Measurements from ENCODE around the gene IL1RAPL2. TPM values are rescaled to one million over a fixed set of nuclear protein-coding genes. Genes with fewer than 3 reads are reported as not detected.
A peak's percentile ranks its signal among the peaks of the same experiment; 100 is the strongest.
"Not testable (repeated sequence)": the region's sequence is repeated elsewhere in the genome, so short reads cannot be mapped to it uniquely, and the experiment has no call there.

Gene IL1RAPL2
- total RNA-seq, result not detected

DNA sequence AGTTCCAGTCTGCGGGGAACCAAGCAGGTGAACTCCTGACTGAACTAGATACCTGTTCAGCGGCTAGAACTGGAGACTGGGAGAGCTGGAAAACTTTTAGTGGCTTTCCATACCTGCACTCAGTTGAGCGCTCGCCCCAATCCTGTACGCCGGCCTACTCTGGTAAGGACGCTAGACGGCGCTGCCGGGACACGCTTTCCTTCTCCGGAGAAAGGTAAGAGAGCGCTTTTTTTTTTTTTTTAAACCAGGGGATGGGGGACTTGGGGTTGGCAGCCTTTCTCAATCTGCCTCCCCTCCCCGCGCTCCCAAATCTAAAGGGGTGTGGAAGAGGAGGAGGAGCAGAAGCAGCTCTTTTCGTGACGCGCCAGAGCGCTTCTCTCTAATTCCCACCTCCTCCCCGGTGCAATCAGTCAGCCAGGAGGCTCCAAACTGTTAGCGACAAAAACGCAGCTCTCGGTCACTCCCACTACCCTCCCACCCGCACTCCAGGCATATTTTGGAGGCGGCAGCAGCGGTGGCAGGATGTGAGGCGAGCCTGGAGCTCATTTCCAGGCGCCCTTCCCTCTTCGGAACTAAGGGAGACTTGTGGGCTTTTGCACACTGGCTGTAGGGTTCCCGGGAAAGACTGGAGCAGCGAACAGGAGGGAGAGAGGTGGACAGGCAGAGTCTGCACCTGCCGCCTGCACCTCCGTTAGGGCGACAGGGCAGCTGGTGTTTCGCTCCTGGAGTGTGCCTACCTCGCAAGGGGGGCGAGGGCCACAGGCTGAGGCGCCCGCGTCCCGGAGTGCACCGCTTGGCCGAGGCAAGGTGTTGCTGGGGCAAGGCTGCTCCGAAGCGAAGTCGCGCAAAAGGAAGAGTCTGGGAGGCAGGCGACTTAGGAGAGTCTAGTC, at the start of gene IL1RAPL2:
Gene IL1RAPL2 (plus strand): TSS at position 409 of the 890 bp plus-strand sequence.
- Histone ChIP-seq H3K27ac (no peak within 1 kb of the TSS), H3K36me3 (no peaks in the 10 kb centered on the region), H3K9me3 (no peaks in the 10 kb centered on the region), H3K4me3 (no peak within 1 kb of the TSS), H3K4me1 (no peaks in the 10 kb centered on the region), H3K27me3 (peaks cover 5% of the 10 kb centered on the region)
- intact Hi-C loops (cut with DNase I), result no loop called here
- TF ChIP-seq, protein P1, sequence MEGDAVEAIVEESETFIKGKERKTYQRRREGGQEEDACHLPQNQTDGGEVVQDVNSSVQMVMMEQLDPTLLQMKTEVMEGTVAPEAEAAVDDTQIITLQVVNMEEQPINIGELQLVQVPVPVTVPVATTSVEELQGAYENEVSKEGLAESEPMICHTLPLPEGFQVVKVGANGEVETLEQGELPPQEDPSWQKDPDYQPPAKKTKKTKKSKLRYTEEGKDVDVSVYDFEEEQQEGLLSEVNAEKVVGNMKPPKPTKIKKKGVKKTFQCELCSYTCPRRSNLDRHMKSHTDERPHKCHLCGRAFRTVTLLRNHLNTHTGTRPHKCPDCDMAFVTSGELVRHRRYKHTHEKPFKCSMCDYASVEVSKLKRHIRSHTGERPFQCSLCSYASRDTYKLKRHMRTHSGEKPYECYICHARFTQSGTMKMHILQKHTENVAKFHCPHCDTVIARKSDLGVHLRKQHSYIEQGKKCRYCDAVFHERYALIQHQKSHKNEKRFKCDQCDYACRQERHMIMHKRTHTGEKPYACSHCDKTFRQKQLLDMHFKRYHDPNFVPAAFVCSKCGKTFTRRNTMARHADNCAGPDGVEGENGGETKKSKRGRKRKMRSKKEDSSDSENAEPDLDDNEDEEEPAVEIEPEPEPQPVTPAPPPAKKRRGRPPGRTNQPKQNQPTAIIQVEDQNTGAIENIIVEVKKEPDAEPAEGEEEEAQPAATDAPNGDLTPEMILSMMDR (IDR thresholded peaks at IDR 0.05), result peak in 1 of 3 experiments; percentile 8
- DNase-seq (ENCODE audit: low spot score in 2 of 2), result no peak

DNA sequence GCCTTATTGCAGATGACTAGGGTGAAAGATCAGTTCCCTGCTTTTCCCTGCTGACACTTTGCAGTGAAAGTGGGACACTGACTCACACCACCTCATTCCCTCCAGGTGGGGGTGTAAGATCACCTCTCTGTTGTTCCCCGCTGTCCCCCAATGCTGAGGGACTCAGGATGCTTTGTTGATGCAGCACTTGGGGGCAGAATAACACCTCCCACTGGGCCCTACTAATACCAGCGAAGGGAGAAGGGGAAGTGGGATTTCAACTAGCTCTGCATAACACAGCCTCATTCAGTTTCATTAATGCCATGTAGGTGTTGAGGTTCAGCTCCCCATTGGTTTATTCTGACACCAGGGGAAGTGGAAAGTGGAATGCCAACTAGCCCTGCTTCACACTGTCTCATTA, 43.6 kb upstream of the IL1RAPL2 start:
- TF ChIP-seq, protein P1 (IDR thresholded peaks at IDR 0.05), result no peak
- Histone ChIP-seq H3K9me3 (peaks cover 0 to 4% of the 10 kb centered on the region in 2 donors), H3K27ac (no peak overlapping the region), H3K4me3 (no peak overlapping the region), H3K4me1 (no peaks in the 10 kb centered on the region), H3K27me3 (no peaks in the 10 kb centered on the region), H3K36me3 (no peaks in the 10 kb centered on the region)
- DNase-seq (ENCODE audit: low spot score in 2 of 2), result no peak
- intact Hi-C loops (cut with DNase I), result no loop called here

DNA sequence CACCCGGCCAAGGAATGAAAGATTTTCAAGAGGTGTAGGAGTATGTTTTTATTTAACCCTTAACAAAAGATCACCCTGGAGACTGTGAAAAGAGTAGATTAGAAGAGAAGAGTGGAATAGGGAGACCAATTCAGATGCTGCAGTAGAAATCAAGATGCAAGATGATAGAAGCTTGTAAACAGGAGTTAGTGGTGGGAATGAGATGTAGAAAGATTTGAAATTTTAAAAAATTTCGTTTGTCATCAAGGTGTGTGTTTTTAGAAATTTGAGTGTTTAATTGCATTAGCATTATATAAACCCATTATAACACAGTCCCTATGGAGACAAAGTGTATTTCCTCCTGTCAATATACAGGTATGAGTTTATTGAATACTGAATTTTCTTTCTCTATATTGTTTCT, 42.1 kb upstream of the IL1RAPL2 start:
- no peak overlapping the region for H3K27ac ChIP-seq
- no peak overlapping the region for H3K4me3 ChIP-seq
- no peaks in the 10 kb centered on the region for H3K36me3 ChIP-seq
- TF ChIP-seq, protein P1 (IDR thresholded peaks at IDR 0.05), result no peak
- no peaks in the 10 kb centered on the region for H3K4me1 ChIP-seq
- no peak for DNase-seq (ENCODE audit: low spot score in 2 of 2)
- H3K27me3 ChIP-seq, result no peaks in the 10 kb centered on the region
- intact Hi-C loops (cut with DNase I), result no loop called here
- H3K9me3 ChIP-seq, result peaks cover 0 to 4% of the 10 kb centered on the region in 2 donors

DNA sequence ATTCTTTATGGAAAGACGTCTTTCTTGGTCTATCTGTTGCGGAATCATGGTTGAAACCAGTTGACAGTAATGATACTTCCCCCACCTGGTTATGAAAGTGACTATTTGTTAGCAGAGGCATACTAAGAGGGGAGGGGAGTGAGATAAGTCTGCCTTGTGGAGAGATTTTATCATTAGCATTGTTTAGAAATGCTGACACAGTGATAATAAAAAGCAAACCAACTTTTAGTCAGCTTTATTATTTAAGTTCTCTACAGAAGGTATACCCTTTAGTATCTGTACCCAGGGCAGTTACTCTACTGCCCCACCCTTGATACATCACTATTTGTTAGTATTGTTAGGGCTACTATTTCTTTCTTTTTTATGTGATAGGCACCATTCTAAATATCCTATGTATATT, 26.9 kb upstream of the IL1RAPL2 start:
- intact Hi-C loops (cut with DNase I), result no loop called here
- no peak for DNase-seq (ENCODE audit: low spot score in 2 of 2)
- TF ChIP-seq, protein P1 (IDR thresholded peaks at IDR 0.05), result no peak
- Histone ChIP-seq H3K4me1 (no peaks in the 10 kb centered on the region), H3K27ac (no peak overlapping the region), H3K9me3 (no peaks in the 10 kb centered on the region), H3K27me3 (no peaks in the 10 kb centered on the region), H3K36me3 (no peaks in the 10 kb centered on the region), H3K4me3 (no peak overlapping the region)

DNA sequence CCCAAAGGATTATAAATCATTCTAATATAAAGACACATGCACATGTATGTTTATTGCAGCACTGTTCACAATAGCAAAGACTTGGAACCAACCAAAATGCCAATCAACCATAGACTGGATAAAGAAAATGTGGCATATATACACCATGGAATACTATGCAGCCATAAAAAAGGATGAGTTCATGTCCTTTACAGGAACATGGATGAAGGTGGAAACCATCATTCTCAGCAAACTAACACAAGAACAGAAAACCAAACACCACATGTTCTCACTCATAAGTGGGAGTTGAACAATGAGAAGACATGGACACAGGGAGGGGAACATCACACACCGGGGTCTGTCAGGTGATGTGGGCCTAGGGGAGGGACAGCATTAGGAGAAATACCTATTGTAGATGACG, 23.6 kb upstream of the IL1RAPL2 start:
- H3K4me1 ChIP-seq; intact Hi-C loops (cut with DNase I); H3K36me3 ChIP-seq; H3K4me3 ChIP-seq; H3K27me3 ChIP-seq; H3K9me3 ChIP-seq; DNase-seq (ENCODE audit: low spot score in 2 of 2); H3K27ac ChIP-seq: not testable (repeated sequence)

DNA sequence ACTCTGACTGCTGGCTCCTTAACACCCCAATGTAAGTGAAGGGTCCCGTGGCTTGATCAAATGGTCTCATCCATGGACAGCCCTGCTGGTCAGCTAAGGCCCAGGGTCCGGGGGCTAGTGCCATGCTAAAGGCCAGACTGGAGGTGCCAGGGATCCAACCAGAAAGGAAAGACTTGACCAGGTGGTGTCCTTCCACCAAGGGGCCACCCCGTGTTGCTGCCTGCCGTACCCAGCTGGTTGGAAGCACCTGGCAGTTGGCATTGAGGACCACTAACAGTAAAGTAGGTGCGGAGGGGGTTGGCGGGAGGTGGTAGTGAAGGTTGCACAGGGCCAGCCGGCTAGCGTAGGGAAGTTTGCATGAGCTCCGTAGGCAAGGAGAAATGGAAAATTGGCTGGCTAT, 1.7 kb upstream of the IL1RAPL2 start:
- no peak for DNase-seq (ENCODE audit: low spot score in 2 of 2)
- TF ChIP-seq, protein P1 (IDR thresholded peaks at IDR 0.05), result no peak

More for the DNA sequence above, 1.7 kb upstream of the IL1RAPL2 start:
- Histone ChIP-seq H3K4me3 (no peak overlapping the region), H3K27ac (no peak overlapping the region), H3K27me3 (peaks cover 5% of the 10 kb centered on the region), H3K36me3 (no peaks in the 10 kb centered on the region), H3K4me1 (no peaks in the 10 kb centered on the region), H3K9me3 (no peaks in the 10 kb centered on the region)
- intact Hi-C loops (cut with DNase I), result no loop called here
